Body of pancreas (tissue), 4 donors: ENCODE measurements around the gene CDC42SE1.

Experiments
- POLR2A ChIP-seq, 3 donors: fragments of 450-650 bp; IDR thresholded peaks; one replicate each; pipeline ENCODE4 v1.6.1; 2016; ENCODE audit warnings: antibody characterized with exemption in 3 of 3, mild to moderate bottlenecking in 2 of 3
- TF ChIP-seq, protein P1 (sequence below), 7 experiments: fragments of 450-650 bp in 4 of 7; fragments of 200-600 bp in 3 of 7; sonication (generic) in 3 of 7; IDR thresholded peaks; one replicate each; pipeline ENCODE4 v1.5.1; 2016 to 2019; ENCODE audit warnings: antibody characterized with exemption in 7 of 7

DNA sequence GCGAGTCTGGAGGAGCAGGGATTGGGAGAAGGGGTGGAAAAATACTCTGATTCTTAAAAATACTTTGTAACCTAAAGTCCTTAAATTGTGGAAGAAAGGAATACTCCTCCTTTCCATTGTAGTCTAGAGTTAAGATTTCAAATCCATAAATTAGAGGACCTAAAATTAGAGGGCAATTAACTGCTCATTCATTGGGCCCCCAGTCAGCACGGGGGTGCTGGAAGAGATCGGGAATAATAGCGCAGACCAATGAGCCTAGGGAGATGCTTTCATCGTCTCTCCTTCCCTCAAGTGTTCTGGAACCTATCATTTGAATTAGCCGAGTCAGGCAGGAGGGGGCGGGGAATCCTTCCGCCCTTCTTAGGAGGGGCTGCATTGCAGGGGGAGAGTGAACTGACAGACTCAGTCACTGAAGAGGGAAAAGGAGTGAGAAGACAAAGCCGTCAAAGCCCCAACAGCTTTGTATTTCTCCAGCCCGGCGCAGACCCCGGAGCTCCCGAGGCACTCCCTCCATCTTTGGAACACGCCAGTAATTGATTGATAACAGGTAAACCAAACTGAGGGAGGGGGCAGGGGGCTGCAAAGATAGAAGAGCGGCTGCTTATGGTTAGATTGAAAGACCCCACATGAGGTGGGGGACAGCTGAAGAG lies 710 bp upstream of the CDC42SE1 start, which contains the start of gene MLLT11:
- TF ChIP-seq, protein P1, sequence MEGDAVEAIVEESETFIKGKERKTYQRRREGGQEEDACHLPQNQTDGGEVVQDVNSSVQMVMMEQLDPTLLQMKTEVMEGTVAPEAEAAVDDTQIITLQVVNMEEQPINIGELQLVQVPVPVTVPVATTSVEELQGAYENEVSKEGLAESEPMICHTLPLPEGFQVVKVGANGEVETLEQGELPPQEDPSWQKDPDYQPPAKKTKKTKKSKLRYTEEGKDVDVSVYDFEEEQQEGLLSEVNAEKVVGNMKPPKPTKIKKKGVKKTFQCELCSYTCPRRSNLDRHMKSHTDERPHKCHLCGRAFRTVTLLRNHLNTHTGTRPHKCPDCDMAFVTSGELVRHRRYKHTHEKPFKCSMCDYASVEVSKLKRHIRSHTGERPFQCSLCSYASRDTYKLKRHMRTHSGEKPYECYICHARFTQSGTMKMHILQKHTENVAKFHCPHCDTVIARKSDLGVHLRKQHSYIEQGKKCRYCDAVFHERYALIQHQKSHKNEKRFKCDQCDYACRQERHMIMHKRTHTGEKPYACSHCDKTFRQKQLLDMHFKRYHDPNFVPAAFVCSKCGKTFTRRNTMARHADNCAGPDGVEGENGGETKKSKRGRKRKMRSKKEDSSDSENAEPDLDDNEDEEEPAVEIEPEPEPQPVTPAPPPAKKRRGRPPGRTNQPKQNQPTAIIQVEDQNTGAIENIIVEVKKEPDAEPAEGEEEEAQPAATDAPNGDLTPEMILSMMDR (IDR thresholded peaks at IDR 0.05), result no peak
- no peak for TF ChIP-seq POLR2A (IDR thresholded peaks at IDR 0.05)
